HG03039 (cell line): ENCODE measurements around the gene OPCML.
"Not testable (repeated sequence)": the region's sequence is repeated elsewhere in the genome, so short reads cannot be mapped to it uniquely, and the experiment has no call there.

Source experiments
- ATAC-seq: cut with Tn5 transposase; IDR thresholded peaks from one replicate; pipeline ENCODE4 v1.9.1; 2021; ENCODE audit warnings: mild to moderate bottlenecking, moderate library complexity; ENCODE audit not compliant: unreplicated experiment

Gene OPCML

GRCh38 chr11:132430429-132431062 lies 1101.8 kb downstream of the OPCML start:
- ATAC-seq, result no peak

GRCh38 chr11:132429685-132430084 lies 1102.6 kb downstream of the OPCML start:
- no peak for ATAC-seq

- no peak for ATAC-seq
Measured at GRCh38 chr11:132427611-132428010, 1104.7 kb downstream of the OPCML start.

GRCh38 chr11:132424433-132424832 lies 1107.9 kb downstream of the OPCML start:
- no peak for ATAC-seq

- ATAC-seq, result no peak
Measured at GRCh38 chr11:132423266-132423665, 1109.0 kb downstream of the OPCML start.

- no peak for ATAC-seq
Measured at GRCh38 chr11:132422722-132423121, 1109.6 kb downstream of the OPCML start.

- no peak for ATAC-seq
Measured at GRCh38 chr11:132421555-132421954, 1110.7 kb downstream of the OPCML start.

GRCh38 chr11:132414451-132414850 lies 1117.8 kb downstream of the OPCML start:
- ATAC-seq, result no peak

GRCh38 chr11:132410383-132410782 lies 1121.9 kb downstream of the OPCML start:
- ATAC-seq, result no peak

- ATAC-seq, result no peak
Measured at GRCh38 chr11:132409573-132410355, 1122.5 kb downstream of the OPCML start.

- ATAC-seq, result no peak
Measured at GRCh38 chr11:132408877-132409276, 1123.4 kb downstream of the OPCML start.

GRCh38 chr11:132405728-132406127 lies 1126.6 kb downstream of the OPCML start:
- no peak for ATAC-seq

- ATAC-seq, result peak; percentile 76
Measured at GRCh38 chr11:132402071-132402684, 1130.1 kb downstream of the OPCML start.

GRCh38 chr11:132396318-132396717 lies 1136.0 kb downstream of the OPCML start:
- no peak for ATAC-seq

- ATAC-seq, result no peak
Measured at GRCh38 chr11:132395434-132395833, 1136.9 kb downstream of the OPCML start.

- ATAC-seq, result no peak
Measured at GRCh38 chr11:132379540-132379939, 1152.8 kb downstream of the OPCML start.

- ATAC-seq, result no peak
Measured at GRCh38 chr11:132373405-132374143, 1158.7 kb downstream of the OPCML start.

- not testable (repeated sequence) for ATAC-seq
Measured at GRCh38 chr11:132370114-132370513, 1162.2 kb downstream of the OPCML start.

GRCh38 chr11:132367293-132367692 lies 1165.0 kb downstream of the OPCML start:
- ATAC-seq, result no peak

GRCh38 chr11:132365650-132366049 lies 1166.7 kb downstream of the OPCML start:
- ATAC-seq, result no peak
